ENCODE data around the gene ATPAF1. TPM values are rescaled to one million over a fixed set of nuclear protein-coding genes. Genes with fewer than 3 reads are reported as not detected.

Gene ATPAF1
- total RNA-seq, 4 donors from 2014 or later: 20.6 to 91.5 (median 71.4) TPM

- intact Hi-C loops (cut with DNase I; ENCODE audit: low total_unique reads): no loop called here
- in situ Hi-C loops (cut with MboI; ENCODE audit: low pct_ligation_motif_present in 1 of 4, low pct_unique_long_range_greater_than_20kb in 1 of 4, low sequenced_read_pairs in 3 of 4): no loop called here
- Histone ChIP-seq H3K9me3 (no peaks in the 10 kb centered on the region), H3K4me1 (peaks cover 0 to 15% (median 6%) of the 10 kb centered on the region in 4 donors), H3K36me3 (peaks cover 0 to 30% (median 4%) of the 10 kb centered on the region in 4 donors), H3K4me3 (no peak overlapping the region), H3K27me3 (no peaks in the 10 kb centered on the region), H3K27ac (peak overlapping the region in 3 of 4 donors; percentile 29 to 57 (median 45))
- no peak for DNase-seq
- WGBS, 2 donors (ENCODE audit: low coverage in 1 of 2): 90% methylated on average over 3 to 5 of the region's 5 CpGs
- TF ChIP-seq EP300 (IDR thresholded peaks at IDR 0.05; ENCODE audit: low read depth) (no peak), CTCF (IDR thresholded peaks at IDR 0.05) (no peak), POLR2A (IDR thresholded peaks at IDR 0.05) (no peak), POLR2AphosphoS5 (IDR thresholded peaks at IDR 0.05) (no peak)
Observed at GRCh38 chr1:46594063-46594462, 74.1 kb downstream of the ATPAF1 start.

GRCh38 chr1:46592823-46593222, 75.3 kb downstream of the ATPAF1 start:
- intact Hi-C loops (cut with DNase I; ENCODE audit: low total_unique reads) (no loop called here), in situ Hi-C loops (cut with MboI; ENCODE audit: low pct_ligation_motif_present in 1 of 4, low pct_unique_long_range_greater_than_20kb in 1 of 4, low sequenced_read_pairs in 3 of 4) (no loop called here)
- Histone ChIP-seq H3K36me3 (peaks cover 0 to 30% (median 4%) of the 10 kb centered on the region in 4 donors), H3K4me3 (no peak overlapping the region), H3K9me3 (no peaks in the 10 kb centered on the region), H3K4me1 (peaks cover 0 to 10% (median 0%) of the 10 kb centered on the region in 4 donors), H3K27ac (no peak overlapping the region), H3K27me3 (no peaks in the 10 kb centered on the region)
- 80 to 84% methylated on average over 2 to 4 of the region's 4 CpGs for WGBS, 2 donors (ENCODE audit: low coverage in 1 of 2)
- no peak for DNase-seq
- TF ChIP-seq POLR2AphosphoS5 (IDR thresholded peaks at IDR 0.05) (no peak), EP300 (IDR thresholded peaks at IDR 0.05; ENCODE audit: low read depth) (no peak), CTCF (IDR thresholded peaks at IDR 0.05) (no peak), POLR2A (IDR thresholded peaks at IDR 0.05) (no peak)

DNA sequence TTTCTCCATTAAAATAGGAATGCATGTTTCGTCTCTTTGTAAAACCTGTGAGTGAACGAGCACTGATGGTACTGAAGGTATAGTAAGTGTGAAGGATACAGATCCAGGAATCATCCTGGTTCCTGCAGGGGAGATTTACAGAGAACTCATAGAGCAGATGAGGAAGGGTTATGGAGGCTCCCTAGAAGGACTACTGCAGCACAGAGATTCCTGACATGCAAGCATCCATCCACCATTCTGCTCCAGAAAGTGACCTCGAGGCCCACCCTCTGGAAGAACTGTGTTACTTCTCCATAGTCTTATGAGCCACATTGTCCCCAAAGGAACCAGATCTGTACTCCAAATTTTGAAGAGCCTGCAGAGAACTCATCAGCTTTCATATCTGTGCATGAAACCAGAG, 78.6 kb downstream of the ATPAF1 start:
- intact Hi-C loops (cut with DNase I; ENCODE audit: low total_unique reads): no loop called here
- no peak overlapping the region for H3K4me3 ChIP-seq
- H3K9me3 ChIP-seq: no peaks in the 10 kb centered on the region
- WGBS, 2 donors (ENCODE audit: low coverage in 1 of 2): 92 to 94% methylated on average over 3 of the region's 3 CpGs
- TF ChIP-seq CTCF (IDR thresholded peaks at IDR 0.05) (no peak), POLR2A (IDR thresholded peaks at IDR 0.05) (no peak), POLR2AphosphoS5 (IDR thresholded peaks at IDR 0.05) (no peak), EP300 (IDR thresholded peaks at IDR 0.05; ENCODE audit: low read depth) (no peak)
- DNase-seq: no peak
- no peaks in the 10 kb centered on the region for H3K27me3 ChIP-seq
- no peaks in the 10 kb centered on the region for H3K4me1 ChIP-seq
- in situ Hi-C loops (cut with MboI; ENCODE audit: low pct_ligation_motif_present in 1 of 4, low pct_unique_long_range_greater_than_20kb in 1 of 4, low sequenced_read_pairs in 3 of 4): no loop called here
- H3K36me3 ChIP-seq: peaks cover 0 to 24% (median 4%) of the 10 kb centered on the region in 4 donors
- no peak overlapping the region for H3K27ac ChIP-seq

- in situ Hi-C loops (cut with MboI; ENCODE audit: low pct_ligation_motif_present in 1 of 4, low pct_unique_long_range_greater_than_20kb in 1 of 4, low sequenced_read_pairs in 3 of 4) (no loop called here), intact Hi-C loops (cut with DNase I; ENCODE audit: low total_unique reads) (no loop called here)
- peaks cover 0 to 20% (median 7%) of the 10 kb centered on the region in 4 donors for H3K36me3 ChIP-seq
- H3K4me1 ChIP-seq: no peaks in the 10 kb centered on the region
- H3K9me3 ChIP-seq: no peaks in the 10 kb centered on the region
- DNase-seq: peak; percentile 36
- 86% methylated on average over 7 of the region's 7 CpGs; no CpG with 5 or more reads in 1 of the 2 donors for WGBS, 2 donors (ENCODE audit: low coverage in 1 of 2)
- H3K4me3 ChIP-seq: no peak overlapping the region
- H3K27me3 ChIP-seq: no peaks in the 10 kb centered on the region
- no peak for TF ChIP-seq POLR2AphosphoS5 (IDR thresholded peaks at IDR 0.05)
- TF ChIP-seq EP300 (IDR thresholded peaks at IDR 0.05; ENCODE audit: low read depth): no peak
- TF ChIP-seq CTCF (IDR thresholded peaks at IDR 0.05): no peak
- no peak for TF ChIP-seq POLR2A (IDR thresholded peaks at IDR 0.05)
- no peak overlapping the region for H3K27ac ChIP-seq
Observed at GRCh38 chr1:46587069-46587468, 81.1 kb downstream of the ATPAF1 start.

Measured in transverse colon (tissue), 4 donors.